KG1 (cell line): ENCODE measurements around the gene PRKN.

ENCODE experiments used
- DNase-seq: peaks from one replicate; lab custom pipeline; 2025; lab: John Stamatoyannopoulos, UW

The PRKN gene

GRCh38 chr6:161443848-161444247 is 1283.7 kb downstream of the PRKN start:
- no peak for DNase-seq

- DNase-seq, result no peak
Measured at GRCh38 chr6:161442420-161442819, 1285.1 kb downstream of the PRKN start.

DNA sequence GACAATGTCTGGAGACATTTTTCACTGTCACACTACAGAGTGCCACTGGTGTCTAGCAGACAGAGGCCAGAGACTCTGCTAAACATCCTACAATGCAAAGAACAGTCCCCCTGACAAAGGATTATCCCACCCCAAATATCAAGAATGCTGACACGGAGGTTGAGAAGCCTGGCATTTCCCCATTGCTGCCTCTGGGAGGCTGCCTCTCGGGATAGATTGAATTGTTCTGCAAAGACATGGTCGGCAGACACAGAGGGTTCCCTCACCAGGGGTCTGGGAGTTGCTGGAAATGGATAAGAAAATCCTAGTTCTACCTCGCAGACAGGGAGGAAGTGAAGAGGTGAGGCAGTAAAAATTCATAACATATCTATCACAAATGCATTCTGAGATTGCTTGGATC is 1287.3 kb downstream of the PRKN start:
- no peak for DNase-seq

DNA sequence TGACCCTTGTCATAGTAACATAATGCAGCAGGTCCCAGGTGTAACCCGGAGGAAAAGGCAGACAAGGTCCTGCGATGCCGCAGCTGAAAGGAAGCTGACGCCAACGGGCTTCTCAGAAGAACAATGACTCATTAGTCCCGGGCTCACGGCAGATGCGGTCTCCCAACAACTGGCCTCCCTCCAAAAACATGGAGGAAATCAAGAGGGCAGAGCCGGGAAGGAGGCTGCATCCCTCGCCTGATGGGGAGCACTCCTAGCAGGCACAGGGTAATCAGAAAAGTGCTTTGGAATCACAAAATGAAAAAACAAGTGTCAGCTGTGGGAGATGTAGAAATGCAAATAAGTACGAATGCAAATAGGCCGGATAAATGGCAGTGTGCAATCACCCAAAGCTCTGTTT is 1288.5 kb downstream of the PRKN start:
- no peak for DNase-seq

DNA sequence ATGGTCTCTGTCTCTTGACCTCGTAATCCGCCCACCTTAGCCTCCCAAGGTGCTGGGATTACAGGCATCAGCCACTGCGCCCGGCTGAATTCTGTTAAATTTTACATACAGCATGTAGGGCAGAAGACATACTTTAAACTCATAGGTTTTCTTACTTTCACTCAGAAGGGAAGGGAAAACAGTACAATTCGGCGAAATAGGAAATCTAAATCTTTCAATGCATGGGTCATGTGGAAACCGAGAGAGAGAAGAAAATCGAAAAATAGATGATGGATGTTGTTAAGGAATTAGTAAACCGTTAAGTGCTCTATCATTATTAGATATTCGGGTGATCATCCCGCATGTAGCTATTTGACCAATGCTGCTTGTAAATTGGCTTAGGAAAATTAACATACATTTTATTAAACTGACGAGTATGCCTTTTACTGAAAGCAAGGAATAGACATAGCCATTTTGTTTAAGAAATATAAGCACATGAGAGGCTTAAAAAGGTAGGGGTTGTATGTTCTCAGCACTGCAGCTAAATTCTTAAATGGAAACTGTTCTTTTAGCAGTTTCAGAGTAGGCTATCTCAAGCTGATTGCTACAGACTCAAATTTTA is 1289.0 kb downstream of the PRKN start:
- DNase-seq, result no peak

GRCh38 chr6:161437851-161438250 is 1289.7 kb downstream of the PRKN start:
- no peak for DNase-seq

DNA sequence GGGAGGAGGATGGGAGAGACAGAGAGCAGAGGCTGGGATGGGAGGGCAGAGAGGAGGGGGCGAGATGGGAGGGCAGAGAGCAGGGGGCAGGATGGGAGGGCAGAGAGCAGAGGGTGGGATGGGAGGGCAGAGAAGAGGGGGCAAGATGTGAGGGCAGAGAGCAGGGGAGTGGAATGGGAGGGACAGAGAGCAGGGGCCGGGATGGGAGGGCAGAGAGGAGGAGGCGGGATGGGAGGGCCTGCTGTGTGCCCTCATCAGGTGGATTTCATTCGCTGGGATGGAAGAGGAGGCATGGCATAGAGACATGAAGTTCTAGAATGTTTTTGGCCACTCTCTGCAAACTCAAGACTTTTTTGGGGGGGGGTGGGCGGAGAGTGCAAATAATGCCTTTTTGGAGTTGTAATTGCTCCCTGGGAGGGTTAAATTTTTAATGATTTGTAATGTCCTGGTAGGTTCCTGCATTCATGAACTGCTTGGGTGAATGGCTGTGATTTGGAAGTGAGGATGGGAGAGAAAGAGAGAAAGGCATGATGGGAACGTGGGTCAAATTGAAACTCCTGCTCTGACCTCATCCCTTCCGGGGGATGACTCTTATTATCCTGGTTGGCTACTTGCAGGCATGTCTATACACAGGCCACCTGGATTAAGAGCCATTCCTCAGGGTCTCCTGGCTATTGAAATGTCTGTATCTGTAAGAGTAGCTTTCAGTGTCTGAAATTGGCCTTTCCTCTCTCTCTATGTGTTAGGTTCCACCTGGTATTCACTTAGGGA is 1291.3 kb downstream of the PRKN start:
- no peak for DNase-seq

DNA sequence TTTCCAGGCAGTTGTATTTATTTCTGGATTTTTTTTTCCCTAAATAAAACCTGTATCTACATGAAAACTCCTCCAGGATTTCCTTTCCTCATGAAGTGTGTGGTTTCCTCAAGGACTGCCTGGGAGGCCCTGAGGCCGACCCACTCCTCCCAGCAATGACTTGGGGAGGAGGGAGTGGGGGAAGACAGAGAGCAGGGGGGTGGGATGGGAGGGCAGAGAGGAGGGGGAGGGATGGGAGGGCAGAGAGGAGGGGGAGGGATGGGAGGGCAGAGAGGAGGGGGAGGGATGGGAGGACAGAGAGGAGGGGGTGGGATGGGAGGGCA is 1291.9 kb downstream of the PRKN start:
- DNase-seq, result no peak

DNA sequence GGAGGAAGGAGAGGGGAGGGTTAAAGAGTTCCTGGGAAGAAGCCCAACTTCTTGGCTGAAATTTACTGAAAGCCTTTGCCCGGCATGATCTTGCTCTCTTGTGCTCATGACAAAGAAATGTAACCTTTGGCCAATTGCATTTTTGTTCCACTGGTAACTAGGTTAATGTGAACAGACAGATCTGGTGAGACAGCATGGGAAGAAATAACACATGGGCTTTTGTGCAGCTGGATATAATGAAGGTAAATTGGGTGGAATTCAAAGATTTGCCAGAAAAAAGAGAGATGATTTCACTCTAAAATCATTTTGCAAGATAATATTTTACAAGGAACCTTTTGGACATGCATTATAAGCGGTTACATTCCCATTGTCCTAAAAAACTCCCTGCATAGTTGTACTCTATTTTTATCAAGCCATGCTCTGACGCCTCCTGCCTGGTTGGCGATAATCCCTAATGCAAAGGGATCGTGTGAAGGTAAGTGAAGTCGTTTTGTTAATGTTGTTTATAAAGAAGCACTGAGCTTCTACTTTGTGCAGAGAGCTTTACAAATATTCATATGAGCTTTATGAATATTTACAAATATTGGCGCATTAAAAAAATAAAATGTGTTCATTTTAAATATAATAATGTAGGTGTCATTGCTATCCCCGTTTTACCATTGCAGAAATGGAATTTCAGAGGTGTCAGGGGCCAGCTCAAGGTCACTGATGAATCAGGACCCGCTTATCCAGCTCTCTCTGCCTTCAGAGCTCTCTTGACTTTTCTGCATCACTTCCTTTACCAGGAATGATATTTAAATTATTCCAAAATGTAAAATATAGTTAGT is 1292.4 kb downstream of the PRKN start:
- DNase-seq, result no peak

- DNase-seq, result no peak
Measured at GRCh38 chr6:161434350-161434749, 1293.2 kb downstream of the PRKN start.

- no peak for DNase-seq
Measured at GRCh38 chr6:161432546-161432945, 1295.0 kb downstream of the PRKN start.

DNA sequence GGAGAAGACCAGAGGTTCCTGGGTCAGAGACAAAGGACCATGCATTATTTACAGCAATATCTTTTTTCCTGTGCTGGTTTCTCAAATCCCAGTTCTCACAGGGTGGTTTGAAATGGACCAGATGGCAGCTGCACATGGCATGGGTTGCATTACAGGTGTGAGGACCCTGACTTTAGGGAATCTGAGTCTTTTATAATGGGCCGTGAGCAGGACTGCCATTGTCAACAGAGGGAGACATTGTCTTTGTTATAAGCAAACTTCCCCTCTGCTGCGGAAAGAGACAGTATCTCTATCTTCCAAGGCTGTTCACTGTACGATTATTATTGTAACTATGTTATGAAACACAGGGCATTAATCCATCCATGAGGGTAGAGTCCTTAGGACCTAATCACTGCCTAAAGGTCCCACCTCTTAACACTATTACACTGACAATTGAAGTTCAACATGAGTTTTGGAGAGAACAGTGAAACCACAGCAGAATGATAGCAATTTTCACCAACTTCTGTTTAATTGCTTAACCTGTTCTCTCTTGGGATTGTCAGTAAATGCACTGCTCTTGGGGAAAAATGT is 1297.6 kb downstream of the PRKN start:
- DNase-seq, result no peak

DNA sequence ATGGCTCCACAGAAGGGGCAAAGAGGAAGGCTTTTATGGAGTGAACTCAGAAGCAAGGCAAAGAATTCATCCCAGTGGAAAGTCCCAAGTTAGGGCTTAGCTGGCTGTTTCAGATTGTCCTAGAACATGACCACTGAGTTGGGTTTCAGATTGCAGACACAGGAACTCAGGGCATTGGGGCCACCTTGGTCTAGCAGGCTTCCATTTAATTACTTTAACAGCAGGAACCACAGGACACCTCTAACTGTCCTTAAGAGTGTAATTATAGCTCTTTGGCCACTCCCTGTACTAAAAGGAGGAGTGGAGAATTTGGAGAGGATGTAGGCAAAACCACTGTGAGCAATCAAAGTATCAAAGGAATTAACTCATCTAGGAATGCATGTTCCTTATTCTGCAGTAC is 1303.1 kb downstream of the PRKN start:
- DNase-seq, result no peak

GRCh38 chr6:161422710-161423680 is 1304.6 kb downstream of the PRKN start:
- no peak for DNase-seq

DNA sequence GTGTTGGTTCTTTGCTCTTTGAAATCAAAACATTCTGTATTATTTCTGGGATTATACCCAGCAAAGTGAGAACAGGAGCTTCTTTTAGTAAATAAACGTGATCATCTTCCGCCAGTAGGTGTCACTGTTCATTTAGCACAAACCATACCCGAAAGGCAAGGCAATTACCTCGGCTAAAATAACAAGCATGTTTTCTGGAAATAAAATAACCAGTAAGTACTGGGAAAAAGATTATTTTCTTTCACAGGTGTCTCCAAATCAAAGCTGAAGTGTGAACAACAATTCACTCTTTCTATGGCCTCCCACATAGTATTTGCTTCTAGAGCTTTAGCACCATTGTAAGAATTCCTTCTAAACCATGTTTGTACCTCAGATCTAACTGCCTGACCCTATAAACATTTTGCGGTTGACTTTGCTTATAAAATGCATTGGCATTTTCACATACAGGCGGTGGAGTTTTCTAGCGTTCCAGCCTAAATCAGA is 1309.1 kb downstream of the PRKN start:
- no peak for DNase-seq

- no peak for DNase-seq
Measured at GRCh38 chr6:161417717-161418462, 1309.7 kb downstream of the PRKN start.

DNA sequence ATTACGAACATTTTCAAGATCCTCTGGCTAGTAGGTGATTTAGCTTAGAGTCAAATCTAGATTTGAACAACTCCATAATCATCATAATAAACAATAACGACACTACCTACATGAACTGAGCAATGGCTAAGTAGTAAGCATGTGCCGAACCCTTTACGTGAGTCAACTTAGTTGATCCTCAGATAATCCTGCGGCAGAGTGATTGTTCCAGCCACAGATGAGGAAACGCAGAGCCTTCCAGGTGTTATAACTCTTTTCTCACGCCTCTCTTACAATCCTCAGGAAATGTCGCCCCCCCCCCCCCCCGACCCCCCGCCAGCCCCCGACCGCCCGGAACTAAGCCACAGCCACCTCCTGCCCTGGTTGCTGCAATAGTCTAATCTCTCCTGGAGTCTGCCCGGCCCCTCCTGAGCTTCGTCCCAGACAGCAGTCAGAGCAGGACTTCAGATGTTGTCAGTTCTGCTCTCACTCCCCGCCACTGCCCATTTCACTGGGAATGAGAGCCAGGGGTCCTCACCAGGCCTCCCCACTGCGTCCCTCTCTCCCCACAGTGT is 1312.2 kb downstream of the PRKN start:
- no peak for DNase-seq

GRCh38 chr6:161414707-161415106 is 1312.9 kb downstream of the PRKN start:
- no peak for DNase-seq

- DNase-seq, result no peak
Measured at GRCh38 chr6:161414180-161414579, 1313.4 kb downstream of the PRKN start.

DNA sequence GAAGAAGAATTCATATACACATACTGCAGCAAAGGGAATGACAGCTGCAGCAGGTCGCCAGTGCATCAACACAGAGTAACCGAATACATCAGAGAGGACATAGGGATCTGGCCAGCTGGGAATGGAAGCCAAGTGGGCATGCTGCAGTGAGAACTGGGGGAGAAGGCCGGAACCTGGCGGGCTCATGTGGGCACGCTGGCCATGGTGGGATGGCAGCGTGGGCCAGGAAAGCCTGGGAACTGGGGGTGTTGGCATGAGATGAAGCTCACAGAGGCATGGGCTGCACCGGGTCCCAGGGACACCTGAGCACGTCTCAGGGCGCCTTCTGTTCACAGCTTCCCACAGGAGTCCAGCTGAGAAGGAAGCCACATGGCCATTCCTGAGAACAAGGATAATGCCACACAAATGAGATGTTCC is 1314.2 kb downstream of the PRKN start:
- no peak for DNase-seq
